ENCODE measurements around the gene SFPQ.
"Not testable (repeated sequence)": the region's sequence is repeated elsewhere in the genome, so short reads cannot be mapped to it uniquely, and the experiment has no call there.

Gene SFPQ

GRCh38 chr1:35143737-35144508 is 49.0 kb downstream of the SFPQ start:
- DNase-seq (ENCODE audit: low read depth in 3 of 3): no peak

GRCh38 chr1:35142728-35143127 is 50.2 kb downstream of the SFPQ start:
- not testable (repeated sequence) for DNase-seq (ENCODE audit: low read depth in 3 of 3)

- not testable (repeated sequence) for DNase-seq (ENCODE audit: low read depth in 3 of 3)
Measured at GRCh38 chr1:35142294-35142693, 50.7 kb downstream of the SFPQ start.

- not testable (repeated sequence) for DNase-seq (ENCODE audit: low read depth in 3 of 3)
Measured at GRCh38 chr1:35137590-35137989, 55.4 kb downstream of the SFPQ start.

- no peak for DNase-seq (ENCODE audit: low read depth in 3 of 3)
Measured at GRCh38 chr1:35136780-35137179, 56.2 kb downstream of the SFPQ start.

Data from stimulated activated CD4-positive, alpha-beta T cell treated with anti-CD3 and anti-CD28 coated beads, TNF-alpha, amount 100 ng/mL, for 4 hours (primary cell).